Stimulated activated CD8-positive, alpha-beta memory T cell treated with anti-CD3 and anti-CD28 coated beads, Interleukin-4, amount 100 ng/mL, for 4 hours (primary cell): ENCODE results near the gene PABPC1L.

ENCODE experiments used
- DNase-seq, 2 donors: peaks; one replicate each; pipeline ENCODE4 v3.0.0-alpha.2; 2020; ENCODE audit warnings: low read depth in 2 of 2, low spot score in 1 of 2

Gene PABPC1L

GRCh38 chr20:44966030-44966961, 56.4 kb downstream of the PABPC1L start, which contains the start of gene STK4:
STK4 (plus strand) TSS chr20:44966512; CDS start chr20:44966569, 57 bp downstream.
- peak; percentile 89 to 90 for DNase-seq

GRCh38 chr20:44967207-44967807, 57.4 kb downstream of the PABPC1L start:
- DNase-seq = no peak

GRCh38 chr20:44969300-44969894, 59.5 kb downstream of the PABPC1L start:
- DNase-seq = no peak

- DNase-seq = no peak
These were observed 60.4 kb downstream of the PABPC1L start for GRCh38 chr20:44970243-44970757.

- no peak for DNase-seq
These were observed 63.2 kb downstream of the PABPC1L start for GRCh38 chr20:44973053-44973452.

- DNase-seq = no peak
These were observed 66.8 kb downstream of the PABPC1L start for GRCh38 chr20:44976698-44977097.

- peak; percentile 52 to 56 for DNase-seq
These were observed 69.3 kb downstream of the PABPC1L start for GRCh38 chr20:44979090-44979621.

GRCh38 chr20:44981736-44982406, 72.0 kb downstream of the PABPC1L start:
- DNase-seq = no peak

GRCh38 chr20:44983093-44983674, 73.3 kb downstream of the PABPC1L start:
- no peak for DNase-seq

GRCh38 chr20:44988631-44989171, 78.8 kb downstream of the PABPC1L start:
- no peak for DNase-seq
